DMS79 treated with DMSO at 0.1 percent for 48 hours (cell line): ENCODE measurements around the gene WNK1.
A peak's percentile ranks its signal among the peaks of the same experiment; 100 is the strongest.
"Not testable (repeated sequence)": the region's sequence is repeated elsewhere in the genome, so short reads cannot be mapped to it uniquely, and the experiment has no call there.

ENCODE experiments used
- DNase-seq: peaks from one replicate; lab custom pipeline; 2025; lab: John Stamatoyannopoulos, UW

The WNK1 gene

GRCh38 chr12:911191-911826 lies 158.9 kb downstream of the WNK1 start:
- no peak for DNase-seq

- no peak for DNase-seq
These were observed 160.3 kb downstream of the WNK1 start for GRCh38 chr12:912466-913235.

- DNase-seq = no peak
These were observed 161.7 kb downstream of the WNK1 start for GRCh38 chr12:913919-914698.

DNA sequence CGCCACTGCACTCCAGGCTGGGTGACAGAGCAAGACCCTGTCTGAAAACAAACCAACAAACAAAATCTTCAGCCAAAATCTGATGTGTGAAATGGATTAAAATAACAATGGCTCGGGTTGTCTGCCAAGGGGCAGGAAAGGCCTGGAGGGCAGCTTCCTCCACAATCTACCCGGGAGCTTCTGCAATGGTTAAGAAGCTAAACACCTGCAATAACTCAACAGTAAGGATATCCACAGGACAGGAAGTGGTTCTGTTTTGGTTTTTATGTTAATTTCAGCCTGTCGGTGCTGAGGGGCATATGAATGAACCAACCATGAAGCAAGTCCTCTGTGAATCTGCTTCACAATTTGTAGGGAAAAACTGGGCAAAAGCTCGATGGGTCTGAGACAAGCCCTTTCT lies 162.7 kb downstream of the WNK1 start:
- DNase-seq = no peak

GRCh38 chr12:916240-916639 lies 163.9 kb downstream of the WNK1 start:
- no peak for DNase-seq

DNA sequence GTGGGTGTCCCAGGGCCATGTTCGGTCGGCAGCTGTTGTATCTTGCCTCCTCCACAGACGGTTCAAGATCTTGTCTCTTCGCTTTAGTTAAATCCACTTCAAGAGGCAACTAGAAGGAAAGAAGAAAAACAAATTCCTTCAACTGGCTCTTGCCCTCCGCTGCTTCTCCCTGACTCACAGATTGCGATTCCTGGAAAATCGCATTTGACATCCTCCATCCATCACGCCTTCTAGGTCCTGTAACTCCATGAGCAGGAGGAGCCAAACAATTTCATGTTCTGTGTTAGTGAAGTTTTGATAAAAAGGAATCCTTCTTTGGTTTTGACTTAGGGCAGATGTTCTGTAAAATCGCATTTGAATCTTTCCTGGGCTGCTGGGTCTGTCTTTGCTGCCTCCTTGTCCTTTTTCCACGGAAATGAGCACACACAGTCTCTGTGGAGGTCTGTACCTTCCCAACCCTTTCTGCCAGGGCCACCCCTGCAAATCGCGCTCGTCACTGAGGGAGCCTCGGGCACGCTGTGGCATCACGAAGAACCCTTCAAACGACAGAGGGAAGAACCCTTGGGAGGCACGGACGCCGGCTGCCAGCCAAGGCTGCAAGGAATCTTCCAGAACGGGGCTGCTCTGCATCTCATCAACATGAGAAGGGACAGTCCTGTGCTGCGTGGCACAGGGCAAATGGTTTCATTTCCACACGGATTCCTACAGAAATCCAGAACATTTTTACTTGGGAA lies 164.5 kb downstream of the WNK1 start:
- DNase-seq = no peak

- no peak for DNase-seq
These were observed 168.3 kb downstream of the WNK1 start for GRCh38 chr12:920676-921075.

GRCh38 chr12:922285-922684 lies 169.9 kb downstream of the WNK1 start:
- DNase-seq = no peak

GRCh38 chr12:926641-927040 lies 174.3 kb downstream of the WNK1 start:
- DNase-seq = no peak

DNA sequence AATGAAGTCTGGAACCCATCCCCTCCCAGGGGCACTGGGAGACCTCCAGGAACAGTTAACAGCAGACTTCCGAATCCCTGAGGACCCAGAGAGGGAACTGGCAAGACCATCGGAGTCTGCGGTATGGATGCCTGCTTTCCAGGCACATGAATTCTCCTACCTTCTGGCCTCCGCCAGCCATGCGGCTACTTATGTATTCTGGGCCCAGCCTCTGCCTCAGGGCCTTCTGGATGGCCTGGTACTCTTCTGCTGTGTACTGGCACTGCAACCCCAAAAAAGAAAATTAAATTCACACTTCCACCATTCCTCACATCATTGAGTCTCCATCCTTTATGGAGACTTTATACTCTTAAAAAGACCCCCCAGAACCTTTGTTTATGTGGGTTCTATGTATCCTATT lies 178.7 kb downstream of the WNK1 start:
- no peak for DNase-seq

DNA sequence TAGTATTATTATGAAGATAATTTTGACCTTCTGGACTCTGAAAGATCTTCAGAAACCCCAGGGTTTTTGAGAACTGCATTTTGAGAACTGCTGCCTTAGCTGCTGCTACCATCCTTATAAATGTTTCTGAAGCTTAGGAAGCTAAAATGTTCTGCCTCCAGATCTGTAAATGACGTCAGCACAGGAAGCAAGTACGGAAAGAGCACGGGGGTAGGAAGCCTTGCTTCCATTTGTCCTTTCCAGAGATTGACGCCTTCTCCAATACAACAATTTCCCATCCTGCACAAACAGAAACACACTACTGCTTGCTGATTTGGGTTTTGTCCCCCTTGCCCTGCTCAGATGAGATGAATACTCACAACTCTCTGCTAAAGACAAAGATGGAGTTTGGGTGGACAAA lies 179.2 kb downstream of the WNK1 start:
- DNase-seq = no peak

- not testable (repeated sequence) for DNase-seq
These were observed 183.5 kb downstream of the WNK1 start for GRCh38 chr12:935891-936290.

DNA sequence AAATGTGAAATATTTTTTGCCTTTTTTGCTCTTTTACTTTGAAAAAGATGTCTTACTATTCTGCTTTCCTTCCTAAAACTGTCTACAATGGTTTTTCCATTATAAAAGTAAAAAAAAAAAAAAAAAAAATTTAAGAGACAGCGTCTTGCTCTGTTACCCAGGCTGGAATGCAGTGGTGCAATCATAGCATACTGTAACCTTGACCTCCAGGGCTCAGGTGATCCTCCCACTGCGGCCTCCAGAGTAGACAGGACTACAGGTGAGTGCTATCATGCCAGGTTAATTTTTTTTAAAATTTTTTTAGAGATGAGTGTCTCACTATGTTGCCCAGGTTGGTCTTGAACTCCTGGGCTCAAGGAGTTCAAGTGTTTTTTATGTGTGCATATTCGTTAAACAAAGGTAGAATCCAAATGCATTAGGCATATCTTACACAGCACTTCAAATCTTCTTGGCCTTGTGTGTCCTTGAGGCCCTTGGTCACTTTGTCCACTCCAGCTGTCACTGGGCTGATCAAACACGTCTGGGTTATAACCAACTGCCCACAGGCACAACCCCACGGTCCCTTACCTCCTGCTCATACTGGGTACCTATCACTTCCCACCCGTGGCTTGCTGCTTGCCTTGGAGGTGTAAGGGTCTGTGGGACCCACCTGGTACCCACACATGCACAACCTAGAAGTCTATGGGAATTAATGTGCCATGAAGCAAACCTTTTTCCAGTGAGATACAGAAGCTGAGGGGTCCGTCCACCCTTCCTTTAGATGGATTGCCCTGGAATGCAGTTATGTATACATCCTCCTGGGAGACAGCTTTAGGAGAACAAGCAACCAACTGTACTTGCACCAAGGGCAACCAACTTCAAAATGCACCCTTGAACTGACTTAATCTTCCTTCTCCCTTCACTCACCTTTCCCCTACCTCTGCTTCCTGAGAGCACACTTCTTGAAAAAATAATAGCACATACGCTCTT lies 184.3 kb downstream of the WNK1 start:
- no peak for DNase-seq

- no peak for DNase-seq
These were observed 186.4 kb downstream of the WNK1 start for GRCh38 chr12:938810-939209.

- DNase-seq = no peak
These were observed 190.7 kb downstream of the WNK1 start for GRCh38 chr12:943051-943450.

GRCh38 chr12:944211-944610 lies 191.8 kb downstream of the WNK1 start:
- no peak for DNase-seq

DNA sequence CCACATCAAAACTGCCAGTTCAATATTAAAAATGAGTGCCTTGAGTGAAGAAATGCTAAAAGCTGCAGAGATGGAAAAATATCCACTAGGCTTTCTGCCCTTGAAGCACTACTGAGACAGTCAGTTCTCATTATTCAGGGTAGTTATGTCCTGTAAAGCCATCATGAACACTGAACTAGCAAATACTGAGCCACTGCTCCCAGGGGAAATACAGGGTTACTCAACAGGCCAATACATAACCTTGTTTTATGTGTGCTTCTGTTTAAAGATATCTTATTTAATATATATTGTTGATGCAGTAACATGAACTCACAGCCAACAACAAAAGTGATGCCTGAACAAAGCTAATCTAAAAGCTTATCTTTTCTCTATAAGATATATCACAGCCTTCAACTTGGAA lies 193.8 kb downstream of the WNK1 start:
- DNase-seq = no peak

GRCh38 chr12:946631-947030 lies 194.3 kb downstream of the WNK1 start:
- DNase-seq = no peak

DNA sequence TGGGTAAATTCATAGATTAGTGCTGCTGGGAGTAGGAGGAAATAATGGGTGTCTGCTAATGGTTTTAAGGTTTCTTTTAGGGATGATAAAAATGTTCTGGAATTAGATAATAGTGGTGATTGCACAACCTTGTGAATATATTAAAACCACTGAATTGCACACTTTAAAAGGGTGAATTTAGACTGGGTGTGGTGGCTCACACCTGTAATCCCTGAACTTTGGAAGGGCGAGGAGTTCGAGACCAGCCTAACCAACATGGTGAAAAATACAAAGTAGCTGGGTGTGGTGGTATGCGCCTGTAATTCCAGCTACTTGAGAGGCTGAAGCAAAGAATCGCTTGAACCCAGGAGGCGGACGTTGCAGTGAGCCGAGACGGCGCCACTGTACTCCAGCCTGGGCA lies 195.9 kb downstream of the WNK1 start:
- no peak for DNase-seq

- peak; percentile 98 for DNase-seq
These were observed 197.2 kb downstream of the WNK1 start, which contains the start of gene RAD52 for GRCh38 chr12:949453-950191. RAD52 (minus strand) TSS chr12:949694; CDS start chr12:933058, 16,636 bp downstream.
